GM19023 (cell line): ENCODE measurements around the gene EMP1.

Source experiments
- ATAC-seq: cut with Tn5 transposase; IDR thresholded peaks from one replicate; pipeline ENCODE4 v1.9.1; 2021; ENCODE audit warnings: mild to moderate bottlenecking, moderate library complexity; ENCODE audit not compliant: unreplicated experiment

The EMP1 gene

GRCh38 chr12:13195250-13195649, 1.3 kb upstream of the EMP1 start:
- ATAC-seq = no peak

DNA sequence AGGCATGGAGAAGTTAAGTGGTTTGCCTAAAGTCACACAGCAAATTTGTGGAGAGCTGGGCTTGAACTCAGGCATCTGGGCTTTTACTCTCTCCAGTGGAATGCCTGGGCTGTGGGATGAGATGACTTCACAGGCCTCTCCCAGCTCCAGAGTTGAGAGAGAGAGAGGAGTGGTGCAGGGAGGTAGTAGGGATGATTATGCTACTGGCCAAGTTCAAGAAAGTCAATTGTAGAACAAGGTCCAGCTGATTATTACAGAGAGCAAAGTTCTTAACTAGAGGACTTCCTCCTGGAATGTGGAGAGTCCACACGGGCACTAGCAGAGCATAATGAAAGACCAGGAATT, 769 bp upstream of the EMP1 start:
- no peak for ATAC-seq

- ATAC-seq = no peak
These were observed 506 bp downstream of the EMP1 start for GRCh38 chr12:13197032-13197431.

DNA sequence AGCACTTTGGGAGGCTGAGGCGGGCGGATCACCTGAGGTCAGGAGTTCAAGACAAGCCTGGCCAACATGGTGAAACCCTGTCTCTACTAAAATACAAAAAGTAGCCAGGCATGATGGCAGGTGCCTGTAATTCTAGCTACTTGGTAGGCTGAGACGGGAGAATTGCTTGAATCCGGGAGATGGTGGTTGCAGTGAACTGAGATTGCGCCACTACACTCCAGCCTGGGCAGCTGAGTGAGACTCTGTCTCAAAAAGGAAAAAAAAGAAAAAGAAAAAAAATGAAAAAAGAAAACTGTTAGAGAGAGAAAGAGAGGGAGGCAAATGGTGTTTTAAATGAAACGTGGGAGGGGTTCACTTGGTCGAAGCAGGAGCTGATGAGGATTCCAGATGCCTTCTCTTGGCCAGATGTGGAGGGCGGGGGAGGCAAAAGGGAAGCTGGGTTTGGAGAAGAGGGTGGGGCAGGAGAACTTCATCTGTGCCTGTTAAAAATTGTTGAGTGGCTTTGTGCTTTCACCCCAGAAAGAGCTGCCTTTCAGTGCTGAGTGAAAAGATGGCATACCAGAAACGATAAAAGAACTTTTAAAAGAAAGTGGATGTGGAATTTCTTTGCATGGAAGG, 1.1 kb downstream of the EMP1 start:
- ATAC-seq = no peak

GRCh38 chr12:13198241-13198640, 1.7 kb downstream of the EMP1 start:
- ATAC-seq = no peak

GRCh38 chr12:13198876-13199275, 2.4 kb downstream of the EMP1 start:
- no peak for ATAC-seq

DNA sequence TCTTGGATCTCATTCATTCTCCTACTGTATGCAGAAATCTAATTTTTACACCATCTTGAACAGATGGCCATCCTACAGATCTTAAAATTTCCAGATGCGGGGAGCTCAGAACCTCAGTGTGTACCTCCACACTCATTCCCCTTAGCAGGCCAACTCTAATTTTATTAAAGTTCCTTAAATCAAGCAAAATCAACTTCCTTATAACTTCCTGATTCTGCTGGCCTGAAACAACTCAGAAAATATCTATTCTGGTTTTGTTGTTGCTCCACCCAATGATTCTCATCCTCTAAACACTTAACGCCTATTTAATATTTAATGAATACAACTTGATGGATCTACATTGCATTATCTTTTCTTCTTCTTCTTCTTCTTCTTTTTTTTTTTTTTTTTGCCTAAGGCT, 3.1 kb downstream of the EMP1 start:
- ATAC-seq = no peak

- ATAC-seq = no peak
These were observed 4.3 kb downstream of the EMP1 start for GRCh38 chr12:13200841-13201240.

GRCh38 chr12:13203034-13203922, 6.8 kb downstream of the EMP1 start:
- no peak for ATAC-seq

GRCh38 chr12:13204428-13204827, 7.9 kb downstream of the EMP1 start:
- ATAC-seq = no peak

- ATAC-seq = no peak
These were observed 9.5 kb downstream of the EMP1 start for GRCh38 chr12:13205809-13206559.

- ATAC-seq = no peak
These were observed 10.0 kb downstream of the EMP1 start for GRCh38 chr12:13206560-13206897.

- no peak for ATAC-seq
These were observed 12.3 kb downstream of the EMP1 start for GRCh38 chr12:13208533-13209435.

DNA sequence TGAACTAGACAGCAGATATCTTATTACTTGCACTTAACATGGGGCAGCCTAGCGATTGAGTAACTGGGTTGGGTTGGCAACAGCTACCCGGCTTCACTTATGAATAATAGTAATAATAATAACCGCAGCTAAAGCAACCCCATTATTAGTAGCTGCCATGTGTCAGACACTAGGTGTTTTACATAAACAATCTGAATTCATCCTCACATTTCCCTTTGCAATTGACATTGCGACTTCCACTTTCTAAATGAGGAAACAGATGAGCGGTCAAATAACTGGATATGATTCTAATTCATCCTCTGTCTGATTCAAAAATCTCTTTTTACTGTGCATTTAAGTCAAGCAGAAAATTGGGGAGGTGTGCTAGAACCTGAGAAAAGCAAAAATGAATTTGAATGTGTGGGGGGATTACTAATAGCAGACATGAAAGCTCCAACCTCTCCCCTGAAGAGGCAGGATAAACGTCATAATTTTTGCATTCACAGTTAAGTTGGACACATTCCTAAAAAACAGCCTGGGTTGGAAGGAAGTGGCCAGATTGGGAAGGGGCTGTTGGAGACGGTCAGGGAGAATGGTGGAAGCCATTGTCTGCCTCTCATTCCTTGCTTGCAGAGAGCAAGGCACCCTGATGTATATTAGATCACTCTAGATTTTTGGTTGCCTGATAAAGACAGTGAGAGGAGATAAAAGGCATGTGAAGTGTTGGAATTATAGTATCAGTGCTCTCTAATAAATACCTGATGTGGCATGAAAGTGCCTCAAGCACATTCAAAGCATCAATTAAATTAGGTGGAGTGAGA, 13.1 kb downstream of the EMP1 start:
- no peak for ATAC-seq

DNA sequence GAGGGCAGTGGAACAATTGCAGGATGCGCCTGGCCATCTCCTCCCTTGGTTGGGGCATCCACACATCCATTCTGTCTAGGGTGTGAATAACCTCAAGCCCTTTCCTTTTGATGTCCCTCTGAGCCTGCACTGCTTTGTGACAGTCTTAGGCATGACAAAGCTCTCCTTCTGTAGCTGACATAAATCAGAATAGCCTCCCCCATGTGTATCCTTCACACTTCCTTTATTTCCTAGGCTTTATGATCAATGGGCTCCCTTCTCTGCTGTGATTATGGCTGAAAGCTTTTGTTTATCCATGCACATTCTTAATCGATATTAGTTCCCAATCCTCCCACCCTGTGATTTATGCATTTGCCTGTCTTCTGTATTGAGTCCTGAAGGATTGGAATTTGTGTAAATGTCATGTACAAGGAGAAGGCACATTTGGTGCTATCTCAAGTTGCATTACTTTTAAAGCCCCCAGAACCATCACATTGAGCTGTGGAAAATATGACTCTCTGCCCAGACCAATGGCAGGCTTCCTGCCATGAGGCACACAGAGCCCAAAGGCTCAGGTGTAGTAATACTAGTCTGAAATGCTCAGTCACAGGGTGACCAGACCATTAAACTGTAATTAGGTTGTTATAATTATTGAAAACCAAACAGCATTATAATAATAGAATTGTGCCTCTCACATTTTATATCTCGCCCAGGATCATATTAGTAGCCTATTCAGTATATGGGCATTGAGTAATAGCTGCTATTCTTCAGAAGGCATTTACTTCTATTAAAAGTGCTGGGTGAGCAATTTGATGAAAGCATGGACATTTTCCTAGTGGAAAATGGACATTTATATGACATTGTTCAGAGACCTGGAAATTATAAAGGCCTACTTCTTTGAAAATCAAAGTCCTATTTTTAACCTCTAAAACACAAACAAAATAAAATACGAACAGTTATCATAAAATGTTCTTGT, 14.0 kb downstream of the EMP1 start:
- ATAC-seq = no peak

DNA sequence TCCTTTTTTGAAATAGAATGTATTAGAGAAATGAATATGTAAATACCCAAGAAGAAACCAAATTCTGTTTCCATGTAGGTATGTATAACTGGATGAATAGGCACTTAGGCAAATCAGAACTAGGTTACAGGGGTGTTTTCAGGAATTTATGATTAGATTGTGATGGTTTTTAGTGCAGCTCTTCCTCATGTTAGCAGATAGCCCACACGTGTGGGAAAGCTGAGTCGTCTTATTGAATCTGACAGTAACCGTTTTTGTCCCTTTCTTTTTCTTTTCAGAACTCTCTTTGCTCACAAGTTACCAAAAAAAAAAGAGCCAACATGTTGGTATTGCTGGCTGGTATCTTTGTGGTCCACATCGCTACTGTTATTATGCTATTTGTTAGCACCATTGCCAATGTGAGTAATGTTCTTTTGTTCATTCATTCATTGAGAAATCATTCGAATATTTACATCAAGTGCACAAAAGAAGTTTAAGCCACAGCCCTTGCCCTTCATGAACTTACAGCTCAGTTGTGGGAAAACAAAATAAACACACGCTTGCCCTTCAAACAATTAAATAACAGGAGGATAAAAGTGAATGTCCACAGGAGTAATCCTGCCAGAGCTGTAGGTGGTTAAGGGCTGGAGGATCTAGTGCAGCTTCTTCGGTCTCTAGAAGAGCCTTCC, 14.8 kb downstream of the EMP1 start:
- no peak for ATAC-seq

GRCh38 chr12:13211859-13212664, 15.5 kb downstream of the EMP1 start:
- no peak for ATAC-seq

- no peak for ATAC-seq
These were observed 18.5 kb downstream of the EMP1 start for GRCh38 chr12:13215056-13215455.
